Measurements from ENCODE around the gene IMMP2L.
"Not testable (repeated sequence)": the region's sequence is repeated elsewhere in the genome, so short reads cannot be mapped to it uniquely, and the experiment has no call there.

The IMMP2L gene

DNA sequence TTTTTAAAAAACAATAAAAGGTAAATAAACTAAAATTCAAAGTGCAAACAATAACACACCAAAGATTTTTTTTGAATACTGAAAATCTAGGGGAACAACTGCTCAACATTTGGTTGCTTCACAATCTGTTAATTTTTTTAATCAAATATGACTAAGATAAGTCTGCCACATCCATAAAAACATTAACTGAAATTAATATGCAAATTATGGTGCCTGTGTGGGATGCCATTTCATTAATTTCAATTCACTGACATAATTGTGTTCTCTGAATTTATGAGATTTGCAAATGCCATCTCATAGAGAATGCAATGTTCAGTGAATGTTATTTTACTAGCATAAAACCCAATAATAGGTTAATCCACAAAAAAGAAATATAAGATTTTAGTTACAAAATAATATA is 237.5 kb downstream of the IMMP2L start:
- DNase-seq, result no peak

DNA sequence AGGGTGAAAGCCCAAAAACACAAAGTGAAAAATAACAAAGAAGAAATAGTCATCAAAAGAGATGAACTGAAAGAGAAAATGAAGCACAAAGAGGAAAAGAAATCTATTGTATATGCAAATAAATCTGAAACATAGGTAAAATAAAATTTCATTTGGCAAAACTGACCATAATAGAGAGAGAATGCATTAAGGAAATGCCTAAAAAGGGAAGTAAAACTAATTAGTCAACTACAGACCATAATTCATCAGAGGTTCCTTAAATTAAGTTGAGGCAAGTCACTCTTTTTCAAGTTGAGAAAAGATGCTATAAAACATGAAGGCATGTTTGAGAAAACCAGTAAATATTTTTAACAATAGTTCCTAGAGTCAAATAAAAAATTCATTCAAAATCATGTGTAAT is 238.1 kb downstream of the IMMP2L start:
- no peak for DNase-seq

DNA sequence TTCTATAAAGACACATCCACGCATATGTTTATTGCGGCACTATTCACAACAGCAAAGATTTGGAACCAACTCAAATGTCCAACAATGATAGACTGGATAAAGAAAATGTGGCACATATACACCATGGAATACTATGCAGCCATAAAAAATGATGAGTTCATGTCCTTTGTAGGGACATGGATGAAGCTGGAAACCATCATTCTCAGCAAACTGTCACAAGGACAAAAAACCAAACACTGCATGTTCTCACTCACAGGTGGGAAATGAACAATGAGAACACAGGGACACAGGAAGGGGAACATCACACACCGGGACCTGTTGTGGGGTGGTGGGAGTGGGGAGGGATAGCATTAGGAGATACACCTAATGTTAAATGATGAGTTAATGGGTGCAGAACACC is 238.6 kb downstream of the IMMP2L start:
- DNase-seq, result not testable (repeated sequence)

- no peak for DNase-seq
Measured at GRCh38 chr7:111320133-111320532, 242.2 kb downstream of the IMMP2L start.

GRCh38 chr7:111312966-111313365 is 249.3 kb downstream of the IMMP2L start:
- no peak for DNase-seq

DNA sequence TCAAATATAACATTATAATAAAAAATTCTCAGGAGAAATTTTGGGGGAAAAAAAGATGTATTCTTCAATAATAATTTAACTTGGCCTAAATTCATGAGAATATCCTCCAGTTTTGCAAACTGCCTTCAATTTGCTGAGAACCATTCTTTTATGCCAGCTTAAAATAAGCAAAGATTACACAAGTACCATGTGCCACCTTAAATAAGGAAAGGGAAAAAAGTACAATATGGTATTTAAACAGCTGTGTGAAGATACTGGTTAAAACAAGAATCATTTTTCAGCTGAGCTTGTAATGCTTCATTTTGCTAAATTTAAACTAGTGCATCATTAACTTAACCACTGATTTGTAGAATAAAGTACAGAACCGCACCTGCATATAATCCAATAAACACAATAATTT is 253.6 kb downstream of the IMMP2L start:
- DNase-seq, result no peak

GRCh38 chr7:111301891-111302290 is 260.4 kb downstream of the IMMP2L start:
- DNase-seq, result no peak

DNA sequence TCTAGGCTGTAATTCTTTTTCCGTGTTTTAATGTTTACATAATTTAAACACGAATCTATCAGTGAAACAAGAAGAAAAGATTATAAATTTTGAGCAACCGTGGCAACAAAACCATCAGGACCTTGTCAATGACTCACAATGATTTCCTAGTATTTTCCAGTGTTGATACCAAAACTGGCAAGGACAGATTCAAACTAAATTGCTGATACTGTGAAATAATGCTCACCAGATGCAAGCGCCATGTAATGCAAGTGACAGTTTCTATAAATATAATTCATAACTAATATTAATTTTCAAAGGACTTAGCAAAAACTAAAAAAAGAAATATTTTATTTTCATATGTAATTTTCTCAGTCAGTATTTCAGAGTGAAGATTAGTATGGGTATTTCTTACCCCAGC is 267.8 kb downstream of the IMMP2L start:
- no peak for DNase-seq

DNA sequence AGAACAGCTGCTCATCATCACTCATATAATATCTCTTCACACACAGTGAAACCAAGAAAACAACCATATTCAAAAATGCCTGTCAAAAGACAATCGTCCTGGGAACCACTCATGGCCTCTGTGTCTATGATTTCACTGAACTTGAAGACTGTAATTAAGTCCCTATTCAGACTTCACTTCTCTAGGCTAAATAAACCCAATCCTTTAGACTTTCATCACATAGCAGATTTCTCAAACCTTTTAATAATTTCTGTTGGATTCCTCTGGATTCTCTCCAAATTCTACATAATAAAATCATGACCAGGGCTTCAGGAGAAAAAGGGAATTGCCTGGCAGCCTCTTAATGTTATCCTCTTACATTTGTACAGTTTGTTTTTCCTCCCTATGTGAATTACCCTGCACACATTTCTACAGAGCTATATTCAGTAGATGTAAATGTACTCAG is 270.2 kb downstream of the IMMP2L start:
- DNase-seq, result no peak

DNA sequence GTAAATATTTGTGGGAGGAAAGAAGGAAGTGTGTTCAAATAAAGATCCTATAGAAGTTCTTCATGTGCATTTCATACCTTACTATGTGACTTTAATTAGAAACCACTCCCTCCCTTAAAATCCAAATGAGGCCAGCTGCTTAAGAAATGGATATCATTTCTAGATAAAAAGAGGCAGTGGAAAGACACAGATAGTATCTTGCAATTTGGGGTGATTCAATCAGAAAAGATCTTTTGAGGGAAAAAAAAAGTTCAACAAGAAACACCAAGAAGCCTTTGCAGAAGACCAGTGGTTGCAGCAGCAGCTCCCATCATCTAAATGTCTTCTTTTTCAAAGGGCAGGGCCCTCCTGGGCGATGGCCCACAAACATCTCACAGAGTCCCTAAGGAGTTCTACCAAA is 271.3 kb downstream of the IMMP2L start:
- no peak for DNase-seq

GRCh38 chr7:111290419-111290818 is 271.9 kb downstream of the IMMP2L start:
- no peak for DNase-seq

GRCh38 chr7:111288441-111288840 is 273.9 kb downstream of the IMMP2L start:
- DNase-seq, result not testable (repeated sequence)

GRCh38 chr7:111282626-111283025 is 279.7 kb downstream of the IMMP2L start:
- DNase-seq, result no peak

DNA sequence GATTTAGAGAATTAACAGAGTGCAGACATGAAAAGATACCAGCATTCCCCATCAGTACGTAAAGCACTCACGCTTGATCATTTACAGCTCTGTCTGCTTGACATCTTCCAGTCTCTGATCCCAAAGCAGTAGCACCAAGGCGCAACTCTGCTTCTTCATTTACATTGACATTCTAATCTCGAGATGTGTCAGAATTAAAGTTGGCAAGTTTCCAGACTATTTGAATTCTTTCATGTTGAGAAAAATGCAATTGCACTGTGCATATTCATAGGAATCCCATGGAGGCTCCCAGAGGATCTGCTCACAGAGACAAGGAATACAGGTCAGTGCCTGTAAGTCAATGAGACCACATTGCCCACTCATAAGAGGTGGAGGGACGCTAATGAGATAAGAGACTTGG is 287.4 kb downstream of the IMMP2L start:
- no peak for DNase-seq

DNA sequence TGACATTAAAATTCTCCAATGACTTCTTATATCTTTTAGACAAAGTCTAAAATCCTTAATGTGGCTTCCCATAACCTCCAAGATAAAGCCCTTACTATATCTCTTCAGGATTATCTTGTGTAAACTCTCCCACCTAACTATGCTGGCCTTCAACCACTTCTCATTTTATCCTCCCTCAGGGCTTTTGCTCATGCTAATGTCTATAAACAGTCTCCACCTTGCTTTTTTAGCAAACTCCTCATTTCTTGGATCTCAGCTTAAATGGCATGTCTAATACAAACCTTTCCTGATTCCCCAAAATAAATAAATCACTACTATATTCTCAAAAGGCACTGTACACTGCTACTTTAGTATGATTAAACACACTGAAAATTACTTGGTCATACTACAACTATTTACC is 290.2 kb downstream of the IMMP2L start:
- no peak for DNase-seq

DNA sequence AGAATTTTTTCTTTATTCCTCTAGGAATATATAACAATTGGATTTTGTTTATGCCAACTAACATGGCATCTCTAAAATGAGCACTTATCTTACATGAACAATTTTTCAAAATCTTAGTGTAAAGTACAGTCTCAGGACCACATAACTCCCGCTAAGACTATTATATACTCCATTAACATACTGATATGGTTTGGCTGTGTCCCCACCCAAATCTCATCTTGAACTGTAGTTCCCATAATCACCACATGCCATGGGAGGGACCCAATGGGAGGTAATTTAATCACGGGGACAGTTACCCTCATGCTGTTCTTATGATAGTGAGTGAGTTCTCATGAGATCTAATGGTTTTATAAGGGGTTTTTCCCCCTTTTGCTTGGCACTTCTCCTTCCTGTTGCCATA is 291.5 kb downstream of the IMMP2L start:
- DNase-seq, result not testable (repeated sequence)

DNA sequence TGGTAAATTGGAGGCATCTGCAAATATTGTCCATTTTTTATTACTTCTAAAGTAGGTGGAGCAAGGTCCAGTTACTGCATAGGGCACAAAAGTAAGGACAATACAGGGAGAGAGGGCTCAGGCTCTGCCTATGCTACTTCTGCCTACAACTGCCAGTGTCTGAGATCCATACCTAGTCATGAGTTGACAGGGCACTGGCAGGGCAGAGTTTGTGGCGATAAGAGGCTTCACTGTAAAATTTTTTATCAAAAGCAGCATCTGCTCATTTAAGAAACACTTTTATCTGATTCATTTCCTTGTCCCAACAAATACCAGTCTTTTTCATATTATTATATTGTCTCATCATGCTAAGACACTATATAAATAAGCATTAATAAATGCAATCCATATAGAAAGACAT is 293.4 kb downstream of the IMMP2L start:
- no peak for DNase-seq

- no peak for DNase-seq
Measured at GRCh38 chr7:111266613-111267012, 295.7 kb downstream of the IMMP2L start.

DNA sequence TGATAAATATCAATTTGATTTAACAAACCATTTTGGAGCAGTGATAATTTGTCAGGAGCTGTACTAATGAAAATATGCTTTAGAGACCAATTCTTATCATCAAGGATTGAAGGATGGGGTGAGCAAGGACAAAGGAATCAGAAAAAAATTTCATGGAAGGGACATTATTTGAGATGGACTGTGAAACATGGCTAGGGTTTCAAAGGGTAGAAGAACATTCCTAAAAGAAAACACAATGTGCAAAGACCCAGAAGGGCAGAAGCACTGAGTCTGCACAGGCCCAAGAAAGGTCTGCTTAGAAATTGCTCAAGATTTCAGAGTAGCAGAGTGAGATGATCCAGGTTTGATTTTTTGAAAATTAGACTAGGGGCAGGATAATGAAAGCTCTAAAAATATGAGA is 296.9 kb downstream of the IMMP2L start:
- no peak for DNase-seq

- no peak for DNase-seq
Measured at GRCh38 chr7:111264981-111265380, 297.3 kb downstream of the IMMP2L start.

- DNase-seq, result no peak
Measured at GRCh38 chr7:111264111-111264868, 298.0 kb downstream of the IMMP2L start.

DNA sequence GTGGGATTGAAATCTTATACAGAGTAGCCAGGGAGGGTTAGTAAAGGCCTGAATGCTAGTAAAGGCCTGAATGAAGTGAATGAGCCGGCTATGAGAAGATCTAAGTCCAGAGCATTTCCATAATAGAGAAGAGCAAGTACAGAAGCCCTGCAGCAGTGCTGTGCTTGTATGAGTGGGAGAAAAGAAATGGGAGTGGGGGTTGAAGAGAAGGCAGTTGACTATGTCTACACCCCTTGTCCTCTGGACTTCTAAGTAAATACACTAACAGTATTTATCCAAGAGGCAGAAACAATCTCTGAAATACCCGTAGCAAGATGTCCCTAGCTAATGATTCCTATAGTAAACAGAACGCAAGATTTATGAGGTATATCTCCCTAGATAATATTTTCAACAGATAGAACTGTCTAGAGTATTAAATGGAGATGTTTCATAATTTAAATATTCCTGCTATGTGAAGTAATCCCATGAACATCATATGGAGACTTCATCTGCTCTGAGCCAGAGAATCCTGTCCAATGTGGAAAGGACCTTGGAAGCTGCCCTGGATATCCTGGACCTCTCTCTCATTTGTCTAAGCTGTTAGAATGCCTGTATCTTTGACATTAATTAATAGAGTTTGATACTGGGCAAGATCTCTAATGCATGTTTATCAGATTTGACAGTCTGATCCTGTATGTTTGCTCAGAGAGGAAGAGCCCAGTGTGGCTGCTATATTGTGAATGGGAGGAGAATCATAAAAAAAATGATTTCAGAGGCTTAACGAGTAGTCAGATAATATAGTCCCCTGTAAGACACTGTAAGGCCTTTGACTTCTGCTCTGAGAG is 299.8 kb downstream of the IMMP2L start:
- no peak for DNase-seq

DNA sequence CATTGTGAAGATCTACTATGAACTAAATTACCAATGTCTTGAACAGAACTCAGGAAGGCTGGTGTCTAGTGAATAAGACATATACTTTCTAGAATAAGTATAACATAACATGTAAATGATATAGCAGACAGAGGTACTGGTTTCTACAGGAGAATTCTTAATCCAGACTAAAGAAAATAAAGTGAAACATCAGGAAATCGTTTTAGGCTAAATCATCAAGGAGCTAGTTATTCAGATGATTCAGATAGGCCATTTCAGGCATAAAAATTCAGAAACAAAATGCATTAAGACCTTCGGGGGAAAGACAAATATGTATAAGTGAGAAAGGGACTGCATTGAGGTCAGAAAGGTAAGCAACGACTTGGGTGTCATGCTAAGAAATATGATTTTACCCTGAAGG is 300.8 kb downstream of the IMMP2L start:
- DNase-seq, result no peak

- DNase-seq, result no peak
Measured at GRCh38 chr7:111259991-111260390, 302.3 kb downstream of the IMMP2L start.

All from CD4-positive, alpha-beta T cell treated with Interleukin-1 beta for 1 hour (primary cell).